Ascending aorta (tissue), 2 donors: ENCODE measurements around the gene C2orf69. TPM values are rescaled to one million over a fixed set of nuclear protein-coding genes. Genes with fewer than 3 reads are reported as not detected.

Source experiments
- DNase-seq, 2 donors: peaks; one replicate each; pipeline ENCODE4 v3.0.0-alpha.2; 2019; ENCODE audit warnings: low spot score in 2 of 2
- H3K27ac ChIP-seq, 2 donors: fragments of 200-600 bp; sonication (generic); one replicate each; pipeline ENCODE4 v1.5.1; 2016 to 2017; ENCODE audit warnings: mild to moderate bottlenecking in 1 of 2
- H3K27me3 ChIP-seq: fragments of 200-600 bp; sonication (generic); one replicate; pipeline ENCODE4 v1.5.1; 2017
- H3K36me3 ChIP-seq, 2 donors: fragments of 200-600 bp; sonication (generic); one replicate each; pipeline ENCODE4 v1.5.1; 2016
- H3K4me1 ChIP-seq, 2 donors: fragments of 200-600 bp; sonication (generic); one replicate each; pipeline ENCODE4 v1.5.1; 2016 to 2017; ENCODE audit warnings: mild to moderate bottlenecking in 1 of 2
- H3K4me3 ChIP-seq, 2 donors: fragments of 200-600 bp; sonication (generic); one replicate each; pipeline ENCODE4 v1.5.1; 2016 to 2017; ENCODE audit warnings: mild to moderate bottlenecking in 1 of 2
- H3K9me3 ChIP-seq, 2 donors: fragments of 200-600 bp; sonication (generic); one replicate each; pipeline ENCODE4 v1.5.1; 2016
- CTCF ChIP-seq, 3 experiments: fragments of 200-600 bp in 2 of 3; fragments of 450-650 bp in 1 of 3; sonication (generic) in 2 of 3; IDR thresholded peaks; one replicate each; pipeline ENCODE4 v1.5.1; 2016 to 2019; ENCODE audit warnings: antibody characterized with exemption in 3 of 3, mild to moderate bottlenecking in 1 of 3, moderate library complexity in 1 of 3
- intact Hi-C: fragments of 100-400 bp; cut with DNase I; formaldehyde crosslinking; loops from one replicate; pipeline ENCODE4 v1.15.1; 2023
- total RNA-seq: library from RNA; depleted of rRNA; stranded (reverse); fragments of >200 nt; gene quantifications from one replicate; pipeline ENCODE4 v1.1.0, GENCODE V29; 2016

Gene C2orf69
- total RNA-seq, 1 donor from 2014 or later: 1.9 TPM

DNA sequence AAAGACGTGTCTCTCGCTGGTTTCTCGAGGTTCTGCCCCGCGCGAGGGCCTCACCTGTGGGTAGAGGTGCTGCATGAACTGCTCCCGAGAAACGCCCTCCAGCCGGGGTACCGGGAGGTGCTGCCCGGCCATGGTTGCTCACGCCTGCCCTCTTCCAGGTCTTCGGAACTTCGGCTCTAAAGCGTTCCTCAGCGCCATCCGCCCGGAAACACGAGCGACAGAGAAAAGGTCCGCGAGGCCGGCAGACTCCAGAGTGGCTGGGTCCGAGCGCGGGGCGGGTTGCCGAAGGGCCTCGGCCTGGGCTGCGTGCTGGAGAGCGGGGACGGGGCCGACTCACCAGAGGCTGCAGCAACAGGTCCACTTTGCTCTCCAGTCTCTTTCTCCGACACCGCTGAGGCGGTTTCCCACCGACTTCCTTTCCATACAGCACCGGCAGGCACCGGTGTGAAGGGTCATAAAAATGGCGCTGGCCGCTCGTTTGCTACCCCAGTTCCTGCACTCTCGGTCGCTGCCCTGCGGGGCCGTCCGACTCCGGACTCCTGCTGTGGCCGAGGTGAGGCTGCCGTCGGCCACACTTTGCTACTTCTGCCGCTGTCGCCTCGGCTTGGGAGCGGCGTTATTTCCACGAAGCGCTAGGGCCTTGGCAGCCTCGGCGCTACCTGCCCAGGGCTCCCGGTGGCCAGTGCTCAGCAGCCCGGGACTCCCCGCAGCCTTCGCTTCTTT, 44.4 kb downstream of the C2orf69 start, which contains the start of the genes MAIP1 and TYW5:
MAIP1 (plus strand) TSS at position 244 of the 723 bp plus-strand sequence; CDS start at position 461, 217 bp downstream.
TYW5 (minus strand) TSS at position 153 of the 723 bp plus-strand sequence; CDS start at position 132, 21 bp downstream.
- Histone ChIP-seq H3K36me3 (peaks cover 2 to 17% of the 10 kb centered on the region in 2 donors), H3K4me1 (peaks cover 9 to 18% of the 10 kb centered on the region in 2 donors), H3K27me3 (no peaks in the 10 kb centered on the region), H3K4me3 (peak within 1 kb of the TSS; percentile 91 to 92), H3K27ac (peak within 1 kb of the TSS; percentile 80 to 90), H3K9me3 (no peaks in the 10 kb centered on the region)
- intact Hi-C loops: no loop called here
- peak in 1 of 3 experiments; percentile 17 for TF ChIP-seq CTCF (IDR thresholded peaks at IDR 0.05)
- peak in 1 of 2 donors; percentile 89 for DNase-seq

DNA sequence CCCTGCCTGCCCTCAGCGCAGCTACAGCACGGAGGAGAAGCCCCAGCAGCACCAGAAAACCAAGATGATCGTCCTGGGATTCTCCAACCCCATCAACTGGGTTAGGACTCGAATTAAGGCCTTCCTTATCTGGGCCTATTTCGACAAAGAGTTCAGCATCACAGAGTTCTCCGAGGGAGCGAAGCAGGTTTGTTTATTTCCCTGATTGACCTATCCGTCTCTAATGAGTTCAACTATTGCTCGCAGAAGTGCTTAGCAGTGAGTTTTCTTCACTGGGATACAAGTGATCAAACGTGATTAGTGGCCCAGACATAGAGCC, 44.9 kb downstream of the C2orf69 start:
- intact Hi-C loops: no loop called here
- no peak for DNase-seq
- Histone ChIP-seq H3K27me3 (no peaks in the 10 kb centered on the region), H3K27ac (peak overlapping the region; percentile 80 to 90), H3K9me3 (no peaks in the 10 kb centered on the region), H3K4me1 (peaks cover 9 to 18% of the 10 kb centered on the region in 2 donors), H3K36me3 (peaks cover 2 to 20% of the 10 kb centered on the region in 2 donors), H3K4me3 (peak overlapping the region; percentile 91 to 92)
- no peak for TF ChIP-seq CTCF (IDR thresholded peaks at IDR 0.05)

DNA sequence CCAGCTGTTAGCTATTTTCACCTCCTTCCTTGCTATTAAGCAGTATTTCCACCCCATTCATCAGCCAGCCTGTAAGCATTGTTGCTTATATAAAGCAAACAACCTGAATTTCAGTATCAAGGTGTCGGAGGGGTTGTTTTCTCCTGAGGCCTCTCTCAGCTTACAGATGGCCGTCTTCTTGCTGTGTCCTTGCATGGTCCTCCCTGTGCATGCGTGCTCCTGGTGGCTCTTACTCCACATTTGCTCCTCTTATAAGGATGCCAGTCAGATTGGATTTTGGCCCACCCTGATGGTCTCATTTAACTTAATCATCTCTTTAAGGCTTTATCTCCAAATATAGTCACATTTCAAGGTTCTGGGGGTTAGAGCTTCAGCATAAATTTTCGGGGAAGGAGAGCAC, 46.9 kb downstream of the C2orf69 start:
- intact Hi-C loops: no loop called here
- TF ChIP-seq CTCF (IDR thresholded peaks at IDR 0.05): no peak
- Histone ChIP-seq H3K4me1 (peaks cover 7 to 18% of the 10 kb centered on the region in 2 donors), H3K27me3 (no peaks in the 10 kb centered on the region), H3K4me3 (no peak overlapping the region), H3K9me3 (no peaks in the 10 kb centered on the region), H3K27ac (no peak overlapping the region), H3K36me3 (peaks cover 2 to 37% of the 10 kb centered on the region in 2 donors)
- no peak for DNase-seq

DNA sequence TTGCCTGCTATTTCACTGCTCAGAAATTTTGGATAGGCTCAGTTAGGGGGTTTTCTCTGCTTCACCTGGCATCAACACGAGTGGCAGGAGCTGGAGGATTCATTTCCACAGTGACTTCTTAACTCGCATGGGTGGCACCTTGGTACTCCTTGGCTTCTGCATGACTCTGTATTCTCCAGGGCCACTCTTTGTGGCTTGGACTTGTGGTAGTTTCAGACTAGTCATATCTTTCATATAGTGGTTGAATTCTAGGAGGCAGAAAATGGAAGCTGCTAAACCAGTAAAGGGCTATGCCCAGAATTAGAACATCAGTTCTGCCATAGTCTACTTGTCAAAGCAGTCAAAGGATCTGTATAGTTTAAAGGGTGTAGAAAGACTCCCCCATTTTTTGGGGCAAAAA, 51.1 kb downstream of the C2orf69 start:
- peaks cover 0 to 1% of the 10 kb centered on the region in 2 donors for H3K4me1 ChIP-seq
- no peak for DNase-seq
- H3K36me3 ChIP-seq: peaks cover 12 to 66% of the 10 kb centered on the region in 2 donors
- no peak for TF ChIP-seq CTCF (IDR thresholded peaks at IDR 0.05)
- intact Hi-C loops: no loop called here
- no peak overlapping the region for H3K27ac ChIP-seq
- H3K27me3 ChIP-seq: no peaks in the 10 kb centered on the region
- H3K4me3 ChIP-seq: no peak overlapping the region
- H3K9me3 ChIP-seq: no peaks in the 10 kb centered on the region

DNA sequence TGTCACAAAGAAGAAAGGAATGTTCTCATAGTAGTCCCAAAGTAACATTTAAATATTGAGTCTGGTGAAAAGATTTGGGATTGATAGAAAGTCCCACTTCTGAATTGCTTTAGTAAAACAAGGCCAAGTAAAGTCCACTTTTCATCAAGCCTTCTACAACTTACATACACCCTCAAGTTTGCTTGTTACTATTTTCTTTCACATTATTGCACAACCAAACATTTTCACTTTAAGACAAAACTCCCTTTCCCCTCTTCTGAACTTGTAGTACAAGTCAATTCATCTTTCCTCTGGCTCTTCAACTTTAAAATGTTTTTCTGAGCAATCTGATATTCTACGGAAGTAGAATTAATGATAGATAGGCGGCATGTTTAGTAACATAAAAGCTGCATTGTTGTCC, 55.3 kb downstream of the C2orf69 start:
- Histone ChIP-seq H3K36me3 (peaks cover 10 to 42% of the 10 kb centered on the region in 2 donors), H3K9me3 (no peaks in the 10 kb centered on the region), H3K4me1 (no peaks in the 10 kb centered on the region), H3K4me3 (no peak overlapping the region), H3K27me3 (no peaks in the 10 kb centered on the region), H3K27ac (no peak overlapping the region)
- TF ChIP-seq CTCF (IDR thresholded peaks at IDR 0.05): no peak
- intact Hi-C loops: no loop called here
- no peak for DNase-seq
